ENCODE data around the gene PITPNM3. TPM values are rescaled to one million over a fixed set of nuclear protein-coding genes. Genes with fewer than 3 reads are reported as not detected.

The PITPNM3 gene
- total and polyA plus RNA-seq, 2 of the 8 experiments (the other 6 are each of a cell fraction or from before 2014, with no cell fraction given), result 1.7 to 3.1 TPM

DNA sequence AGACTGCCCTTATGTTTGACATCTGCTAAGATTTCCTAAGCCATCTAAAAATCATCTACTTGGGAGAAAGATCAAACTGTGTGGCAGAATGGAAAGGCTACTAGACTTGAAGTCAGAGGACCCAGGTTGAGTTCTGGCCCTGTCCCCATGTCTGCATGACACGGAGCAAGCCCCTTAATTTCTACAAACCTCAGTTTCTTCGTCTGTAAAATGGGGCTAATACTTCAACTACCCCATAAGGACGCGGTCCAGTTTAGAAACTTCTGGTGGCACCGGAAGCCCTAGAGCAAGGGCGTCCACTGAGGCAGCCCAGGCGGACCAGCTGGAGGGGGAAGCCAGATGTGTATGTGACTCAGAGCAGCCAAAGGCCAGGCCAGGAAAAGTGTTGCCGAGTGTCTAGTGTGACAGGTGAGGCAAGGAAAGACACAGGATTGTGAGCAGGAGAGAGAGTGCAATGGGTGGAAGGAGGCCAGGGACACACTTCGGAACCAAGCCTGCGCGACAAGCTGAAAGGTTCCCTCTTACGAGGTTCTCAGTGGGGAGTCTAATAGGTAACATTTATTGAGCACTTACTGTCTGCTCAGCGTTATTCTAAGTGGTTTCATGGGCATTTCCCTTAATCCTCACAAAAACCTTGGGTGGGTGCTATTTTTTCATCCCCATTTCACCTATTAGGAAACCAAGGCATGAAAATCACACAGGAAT lies 17.8 kb upstream of the PITPNM3 start:
- Histone ChIP-seq H3K18ac (ENCODE audit: extremely low read depth, low read length) (no peak overlapping the region), H2BK20ac (ENCODE audit: low read length) (no peak overlapping the region), H3K4me3 (ENCODE audit: extremely low read depth in 1 of 4, insufficient read depth in 2 of 4, low read depth in 3 of 4, low read length in 4 of 4) (no peak overlapping the region), H3K4me1 (replicated peaks in 1 of 4; ENCODE audit: control insufficient read depth in 3 of 4, insufficient read depth in 4 of 4, low read length in 3 of 4) (peaks cover 0 to 10% (median 4%) of the 10 kb centered on the region in 4 experiments; a peak in 4 of 7 replicates), H2BK15ac (ENCODE audit: low read length) (no peak overlapping the region), H3K27me3 (replicated peaks in 1 of 4; ENCODE audit: control insufficient read depth in 3 of 4, extremely low read depth in 1 of 4, insufficient read depth in 3 of 4, low read length in 3 of 4) (no peaks in the 10 kb centered on the region), H2BK120ac (replicated peaks; ENCODE audit: low read depth, low read length) (no peak overlapping the region), H4K5ac (ENCODE audit: insufficient read length, low read depth, low read length) (no peak overlapping the region), H3K56ac (replicated peaks; ENCODE audit: insufficient read length, low read depth, low read length) (no peak overlapping the region), H2AFZ (ENCODE audit: low read length) (no peak overlapping the region), H2BK5ac (ENCODE audit: low read depth, low read length) (no peak overlapping the region), H3K4me2 (ENCODE audit: insufficient read depth in 1 of 2, low read depth in 2 of 2, low read length in 2 of 2) (no peak overlapping the region), H3K27ac (ENCODE audit: low read depth, low read length) (no peak overlapping the region), H2AK5ac (ENCODE audit: low read depth, low read length) (no peak overlapping the region), H3K9ac (replicated peaks in 1 of 4; ENCODE audit: extremely low read depth in 1 of 4, low read depth in 3 of 4, low read length in 3 of 4) (no peak overlapping the region), H3K4ac (replicated peaks; ENCODE audit: insufficient read length, low read depth, low read length) (no peak overlapping the region), H3K9me3 (ENCODE audit: insufficient read depth in 2 of 2, low read depth in 1 of 2, low read length in 1 of 2) (no peaks in the 10 kb centered on the region), H3K36me3 (ENCODE audit: control insufficient read depth in 2 of 4, insufficient read depth in 4 of 4, low read length in 3 of 4) (peaks cover 0 to 9% (median 0%) of the 10 kb centered on the region in 4 experiments; a peak in 3 of 8 replicates), H4K20me1 (replicated peaks in 1 of 2; ENCODE audit: control insufficient read depth in 1 of 2, insufficient read depth in 2 of 2, low read length in 2 of 2) (no peaks in the 10 kb centered on the region), H3K23ac (ENCODE audit: insufficient read length) (no peak overlapping the region), H2BK12ac (ENCODE audit: low read depth, low read length) (no peak overlapping the region), H3K14ac (ENCODE audit: insufficient read length) (no peak overlapping the region), H3K79me1 (ENCODE audit: low read depth, low read length) (no peaks in the 10 kb centered on the region; the same call in 1 of the 2 replicates), H4K8ac (ENCODE audit: extremely low read depth, insufficient read depth, low read length) (no peak overlapping the region), H3K23me2 (ENCODE audit: low read depth, low read length) (no peaks in the 10 kb centered on the region), H4K91ac (replicated peaks; ENCODE audit: insufficient read length, low read length) (no peak overlapping the region), H3K79me2 (ENCODE audit: control insufficient read depth in 1 of 2, insufficient read depth in 2 of 2, low read length in 2 of 2) (no peaks in the 10 kb centered on the region)
- WGBS, 2 experiments (ENCODE audit: extremely low coverage in 1 of 2, insufficient coverage in 1 of 2, insufficient read length in 1 of 2, insufficient replicate concordance in 2 of 2, low coverage in 1 of 2, low lambda C conversion rate in 2 of 2, missing lambda C conversion rate in 1 of 2), result 92% methylated on average over 13 of the region's 13 CpGs; no CpG with 5 or more reads in 1 of the 2 experiments
- CTCF ChIA-PET (ENCODE audit: partially characterized antibody), result interaction anchor here (1.4 kb wide), 1 partner anchor 76 kb away, joined by 3 read pairs; no protein-coding TSS in a partner anchor
- POLR2A ChIA-PET (ENCODE audit: partially characterized antibody), result interaction anchor here (0.7 kb wide), 1 partner anchor 25 kb away, joined by 3 read pairs; no protein-coding TSS in a partner anchor
- TF ChIP-seq ASH2L (IDR thresholded peaks at IDR 0.05; ENCODE audit: low read length) (no peak), KDM5A (IDR thresholded peaks at IDR 0.05; ENCODE audit: low read length) (no peak), HDAC6 (IDR thresholded peaks at IDR 0.05; ENCODE audit: low read depth, low read length) (no peak), FOSL1 (IDR thresholded peaks at IDR 0.05; ENCODE audit: insufficient read depth, low read depth, low read length) (no peak), SIX5 (IDR thresholded peaks at IDR 0.05; ENCODE audit: low read depth, low read length) (no peak), SP1 (IDR thresholded peaks at IDR 0.05; ENCODE audit: low read depth, low read length) (no peak), CBX8 (IDR thresholded peaks at IDR 0.05; ENCODE audit: borderline replicate concordance, low read depth, low read length) (no peak), KDM4A (IDR thresholded peaks at IDR 0.05; ENCODE audit: low read depth, low read length, severe bottlenecking) (no peak), ZNF274 (IDR thresholded peaks at IDR 0.05; ENCODE audit: borderline replicate concordance, extremely low read depth, low read length) (no peak), NANOG (IDR thresholded peaks at IDR 0.05; ENCODE audit: insufficient read depth, low read depth, low read length, poor library complexity, severe bottlenecking) (no peak)
- TF ChIP-seq, protein P1, sequence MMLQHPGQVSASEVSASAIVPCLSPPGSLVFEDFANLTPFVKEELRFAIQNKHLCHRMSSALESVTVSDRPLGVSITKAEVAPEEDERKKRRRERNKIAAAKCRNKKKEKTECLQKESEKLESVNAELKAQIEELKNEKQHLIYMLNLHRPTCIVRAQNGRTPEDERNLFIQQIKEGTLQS (IDR thresholded peaks at IDR 0.05; ENCODE audit: insufficient read depth, low read depth, low read length), result no peak
- no peak for FAIRE-seq
- DNase-seq (ENCODE audit: low read depth in 1 of 2, low spot score in 2 of 2), result peak in 1 of 2 experiments; percentile 33
